Fibroblast of skin of back (primary cell): ENCODE measurements around the gene RAMP3.

Experiments used
- DNase-seq: peaks from one replicate; pipeline ENCODE4 v3.0.0-alpha.2; 2013

Gene RAMP3

GRCh38 chr7:45180084-45180986, 22.7 kb downstream of the RAMP3 start:
- DNase-seq = no peak

GRCh38 chr7:45181286-45181960, 23.8 kb downstream of the RAMP3 start:
- DNase-seq = no peak

GRCh38 chr7:45181991-45182855, 24.6 kb downstream of the RAMP3 start:
- no peak for DNase-seq

DNA sequence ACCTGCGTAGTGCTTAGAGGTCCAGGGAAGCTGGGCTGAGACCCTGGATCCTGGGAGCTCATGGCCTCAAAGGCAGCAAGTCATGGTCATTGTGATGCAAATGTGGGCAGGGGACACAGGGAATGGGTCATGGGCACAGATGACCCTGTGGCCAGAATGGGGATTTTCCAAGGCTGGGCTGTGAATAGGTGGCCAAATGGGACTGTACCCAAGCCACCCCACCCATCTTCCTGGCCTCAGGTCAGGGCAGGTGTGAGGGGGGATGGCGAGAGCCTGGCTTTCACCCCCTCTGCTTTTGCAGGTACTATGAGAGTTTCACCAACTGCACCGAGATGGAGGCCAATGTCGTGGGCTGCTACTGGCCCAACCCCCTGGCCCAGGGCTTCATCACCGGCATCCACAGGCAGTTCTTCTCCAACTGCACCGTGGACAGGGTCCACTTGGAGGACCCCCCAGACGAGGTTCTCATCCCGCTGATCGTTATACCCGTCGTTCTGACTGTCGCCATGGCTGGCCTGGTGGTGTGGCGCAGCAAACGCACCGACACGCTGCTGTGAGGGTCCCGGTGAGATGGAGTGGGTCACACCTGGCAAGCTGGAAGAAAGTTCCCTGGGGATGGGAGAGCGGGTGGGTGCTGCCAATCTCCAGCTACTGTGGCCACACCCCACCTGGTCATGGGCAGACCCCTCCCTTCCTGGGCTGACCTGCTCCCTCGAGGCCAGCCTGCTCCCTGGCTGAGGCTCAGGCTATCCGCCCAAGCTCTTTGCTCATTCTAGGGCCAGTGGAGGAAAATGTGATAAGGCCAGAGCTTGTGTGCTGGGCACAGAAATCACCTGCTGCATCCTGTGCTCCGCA, 25.5 kb downstream of the RAMP3 start:
- DNase-seq = no peak

GRCh38 chr7:45183711-45184210, 26.2 kb downstream of the RAMP3 start:
- no peak for DNase-seq

GRCh38 chr7:45184326-45185027, 26.9 kb downstream of the RAMP3 start:
- no peak for DNase-seq

GRCh38 chr7:45185028-45185863, 27.7 kb downstream of the RAMP3 start:
- DNase-seq = no peak

DNA sequence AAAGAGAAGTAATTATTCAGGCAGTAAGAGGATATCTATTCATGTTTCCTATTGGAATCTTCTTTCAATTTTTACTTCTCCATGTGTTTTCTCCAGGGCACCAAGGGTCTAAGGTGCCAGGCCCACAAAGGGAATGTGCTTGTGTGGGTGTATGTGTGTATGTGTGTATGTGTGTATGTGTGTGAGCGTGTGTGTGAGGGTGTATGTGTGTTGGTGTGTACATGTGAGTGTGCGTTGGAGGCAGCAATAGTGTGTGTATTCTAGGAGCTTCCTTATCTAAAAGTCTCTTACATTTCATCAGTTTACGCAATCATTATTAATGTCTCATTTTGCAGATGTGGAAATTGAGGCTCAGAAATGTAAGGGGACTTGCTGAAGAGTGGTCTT, 28.3 kb downstream of the RAMP3 start:
- DNase-seq = no peak

GRCh38 chr7:45186261-45186813, 28.7 kb downstream of the RAMP3 start:
- no peak for DNase-seq

GRCh38 chr7:45187089-45187945, 29.7 kb downstream of the RAMP3 start:
- no peak for DNase-seq

DNA sequence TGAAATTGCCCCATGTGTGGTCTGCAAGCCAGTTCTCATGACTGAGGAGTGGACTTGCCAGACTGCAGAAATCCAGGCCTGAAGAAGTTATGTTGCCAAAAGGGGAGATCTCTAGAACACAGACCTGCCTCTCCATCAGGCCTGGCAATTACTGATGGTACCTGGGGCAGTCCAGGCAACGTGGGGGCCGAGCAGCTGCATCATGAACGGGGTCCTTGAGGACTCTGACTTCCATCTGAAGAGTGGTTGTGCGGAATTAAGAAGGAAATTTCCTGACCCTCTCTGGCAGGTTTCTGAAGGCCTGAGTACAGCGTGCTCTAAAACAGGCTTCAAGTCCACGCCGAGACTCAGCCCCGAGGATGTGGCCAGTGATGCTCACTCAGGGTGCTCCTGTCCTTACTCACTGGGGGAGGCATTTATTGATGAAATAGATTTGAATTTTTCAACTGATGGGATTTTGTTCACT, 30.4 kb downstream of the RAMP3 start:
- DNase-seq = no peak

DNA sequence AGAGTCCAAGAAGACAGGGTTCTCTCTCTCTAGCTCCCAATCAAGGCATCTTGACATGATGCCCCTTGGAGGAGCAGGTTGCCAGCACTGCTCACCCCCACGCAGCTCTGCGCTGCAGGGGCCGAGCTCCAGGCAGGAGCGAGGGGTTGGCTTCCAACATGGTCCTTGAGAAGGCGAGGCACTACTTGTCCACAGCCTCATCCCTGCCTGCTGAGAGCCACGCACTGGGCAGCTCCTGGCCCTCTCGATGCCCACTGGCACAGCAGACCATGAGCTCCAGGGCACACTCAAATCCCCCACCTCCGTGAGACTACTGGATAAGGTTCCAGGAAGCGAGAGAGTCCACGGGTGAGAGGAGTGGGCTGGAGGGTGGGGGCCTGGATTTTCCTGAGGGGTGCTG, 31.1 kb downstream of the RAMP3 start:
- DNase-seq = no peak

GRCh38 chr7:45189151-45189970, 31.8 kb downstream of the RAMP3 start:
- no peak for DNase-seq

GRCh38 chr7:45190406-45191165, 33.0 kb downstream of the RAMP3 start:
- DNase-seq = no peak

- no peak for DNase-seq
These were observed 33.8 kb downstream of the RAMP3 start for GRCh38 chr7:45191396-45191795.

- DNase-seq = no peak
These were observed 35.0 kb downstream of the RAMP3 start for GRCh38 chr7:45192621-45193041.

GRCh38 chr7:45193828-45194227, 36.2 kb downstream of the RAMP3 start:
- DNase-seq = no peak
